H9 (cell line): ENCODE data around the gene TSPEAR. TPM values are rescaled to one million over a fixed set of nuclear protein-coding genes. Genes with fewer than 3 reads are reported as not detected.
A peak's percentile ranks its signal among the peaks of the same experiment; 100 is the strongest.

ENCODE experiments used
- DNase-seq: peaks from one replicate; pipeline ENCODE4 v3.0.0-alpha.2; 2017
- H2AFZ ChIP-seq: one replicate; pipeline ENCODE4 v1.6.1; 2013; ENCODE audit warnings: mild to moderate bottlenecking, low read length, control low read depth, moderate library complexity
- H2AK5ac ChIP-seq: 2 replicates; pipeline ENCODE4 v1.6.1; 2013; ENCODE audit warnings: low read length, control low read depth, mixed read lengths; ENCODE audit not compliant: insufficient read length
- H2BK120ac ChIP-seq: one replicate; pipeline ENCODE4 v1.6.1; 2013; ENCODE audit warnings: low read depth, mild to moderate bottlenecking, low read length, control low read depth, inconsistent platforms; ENCODE audit not compliant: poor library complexity, severe bottlenecking
- H2BK12ac ChIP-seq: 2 replicates; pipeline ENCODE4 v1.6.1; 2013; ENCODE audit warnings: low read length, control low read depth, mixed read lengths, low read depth; ENCODE audit not compliant: insufficient read length
- H2BK15ac ChIP-seq: 2 replicates; pipeline ENCODE4 v1.6.1; 2013; ENCODE audit warnings: low read depth, low read length, control low read depth
- H2BK20ac ChIP-seq: one replicate; pipeline ENCODE4 v1.6.1; 2013; ENCODE audit warnings: low read depth, mild to moderate bottlenecking, low read length, control low read depth, inconsistent platforms; ENCODE audit not compliant: poor library complexity, severe bottlenecking
- H2BK5ac ChIP-seq: 2 replicates; pipeline ENCODE4 v1.6.1; 2013; ENCODE audit warnings: low read length, control low read depth, mixed read lengths; ENCODE audit not compliant: insufficient read length
- H3K14ac ChIP-seq: 2 replicates; pipeline ENCODE4 v1.6.1; 2013; ENCODE audit warnings: low read length, control low read depth; ENCODE audit not compliant: insufficient read depth
- H3K18ac ChIP-seq: 2 replicates; pipeline ENCODE4 v1.6.1; 2013; ENCODE audit warnings: low read depth, mild to moderate bottlenecking, mixed read lengths, low read length, control low read depth; ENCODE audit not compliant: insufficient read length
- H3K23ac ChIP-seq: 2 replicates; pipeline ENCODE4 v1.6.1; 2013; ENCODE audit warnings: low read length, control low read depth, mixed read lengths, low read depth; ENCODE audit not compliant: insufficient read length
- H3K23me2 ChIP-seq: 2 replicates; pipeline ENCODE4 v1.6.1; 2013; ENCODE audit warnings: low read depth, mild to moderate bottlenecking, mixed read lengths, low read length, control low read depth; ENCODE audit not compliant: insufficient read length, poor library complexity, severe bottlenecking
- H3K27ac ChIP-seq: 2 replicates; pipeline ENCODE4 v1.5.1; 2013; ENCODE audit warnings: low read length, control low read depth, mixed read lengths, low read depth; ENCODE audit not compliant: insufficient read length
- H3K27me3 ChIP-seq: 2 replicates; pipeline ENCODE4 v1.6.1; 2013; ENCODE audit warnings: low read length, control low read depth, inconsistent platforms; ENCODE audit not compliant: insufficient read depth
- H3K4ac ChIP-seq: 2 replicates; pipeline ENCODE4 v1.6.1; 2013; ENCODE audit warnings: low read depth, mild to moderate bottlenecking, control low read depth, inconsistent platforms, low read length, moderate library complexity
- H3K4me1 ChIP-seq: 2 replicates; pipeline ENCODE4 v1.6.1; 2013; ENCODE audit warnings: low read length, control low read depth, inconsistent platforms; ENCODE audit not compliant: insufficient read depth
- H3K4me2 ChIP-seq: 2 replicates; pipeline ENCODE4 v1.6.1; 2013; ENCODE audit warnings: low read length, control low read depth, mixed read lengths; ENCODE audit not compliant: insufficient read length, insufficient read depth
- H3K56ac ChIP-seq: 2 replicates; pipeline ENCODE4 v1.6.1; 2013; ENCODE audit warnings: low read depth, mild to moderate bottlenecking, mixed read lengths, low read length, control low read depth; ENCODE audit not compliant: insufficient read length
- H3K79me1 ChIP-seq: 2 replicates; pipeline ENCODE4 v1.6.1; 2013; ENCODE audit warnings: low read depth, mild to moderate bottlenecking, moderate library complexity, low read length, control low read depth, inconsistent platforms; ENCODE audit not compliant: insufficient read depth, poor library complexity, severe bottlenecking
- H3K79me2 ChIP-seq: 2 replicates; pipeline ENCODE4 v1.6.1; 2013; ENCODE audit warnings: low read length, control low read depth, inconsistent platforms; ENCODE audit not compliant: insufficient read depth
- H3K9ac ChIP-seq: 2 replicates; pipeline ENCODE4 v1.6.1; 2013; ENCODE audit warnings: low read length, control low read depth, mixed read lengths; ENCODE audit not compliant: insufficient read length; ENCODE audit errors: extremely low read depth
- H3K9me3 ChIP-seq: one replicate; pipeline ENCODE4 v1.6.1; 2013; ENCODE audit warnings: low read depth, low read length, inconsistent platforms; ENCODE audit not compliant: control insufficient read depth
- H3T11ph ChIP-seq: one replicate; pipeline ENCODE4 v1.6.1; 2013; ENCODE audit warnings: mild to moderate bottlenecking, low read length, control low read depth, inconsistent platforms
- H4K20me1 ChIP-seq: one replicate; pipeline ENCODE4 v1.6.1; 2013; ENCODE audit not compliant: control insufficient read depth, insufficient read length, insufficient read depth
- H4K5ac ChIP-seq: 2 replicates; pipeline ENCODE4 v1.6.1; 2013; ENCODE audit warnings: low read depth, mild to moderate bottlenecking, mixed read lengths, low read length, control low read depth; ENCODE audit not compliant: insufficient read length
- H4K8ac ChIP-seq: replicated peaks from 2 replicates; pipeline ENCODE4 v1.6.1; 2013; ENCODE audit warnings: low read length, control low read depth, mixed read lengths, low read depth; ENCODE audit not compliant: insufficient read length
- H4K91ac ChIP-seq: 2 replicates; pipeline ENCODE4 v1.6.1; 2013; ENCODE audit warnings: low read depth, mild to moderate bottlenecking, moderate library complexity, mixed read lengths, low read length, control low read depth; ENCODE audit not compliant: insufficient read length
- H3K27ac Mint-ChIP-seq, 3 experiments: 2 replicates in 2 of 3; 3 replicates in 1 of 3; pipeline ENCODE4 v1.8.0; 2020 to 2021; ENCODE audit warnings: mixed read lengths in 3 of 3, mild to moderate bottlenecking in 1 of 3, moderate library complexity in 1 of 3
- H3K27me3 Mint-ChIP-seq: 2 replicates; pipeline ENCODE4 v1.8.0; 2021; ENCODE audit warnings: low read depth, mild to moderate bottlenecking, moderate library complexity, mixed read lengths
- H3K36me3 Mint-ChIP-seq, 3 experiments: 2 replicates in 2 of 3; 3 replicates in 1 of 3; pipeline ENCODE4 v1.8.0; 2020 to 2021; ENCODE audit warnings: low read depth in 3 of 3, mixed read lengths in 3 of 3; ENCODE audit not compliant: insufficient read depth in 1 of 3
- H3K4me1 Mint-ChIP-seq, 2 experiments: 2 replicates each; pipeline ENCODE4 v1.8.0; 2020; ENCODE audit warnings: mixed read lengths in 2 of 2
- H3K4me3 Mint-ChIP-seq, 2 experiments: 2 replicates in 1 of 2; 3 replicates in 1 of 2; pipeline ENCODE4 v1.8.0; 2020 to 2021; ENCODE audit warnings: mild to moderate bottlenecking in 2 of 2, mixed read lengths in 2 of 2, moderate library complexity in 1 of 2
- H3K9me3 Mint-ChIP-seq, 2 experiments: 2 replicates in 1 of 2; 3 replicates in 1 of 2; pipeline ENCODE4 v1.8.0; 2020; ENCODE audit warnings: mild to moderate bottlenecking in 2 of 2, mixed read lengths in 2 of 2, moderate library complexity in 1 of 2
- WGBS: extraction: QIAGEN DNeasy Blood & Tissue Kit; methylation state at CpG from one replicate; pipeline ENCODE4 v1.1.7; 2013; ENCODE audit warnings: missing lambda C conversion rate, low lambda C conversion rate, mixed read lengths; ENCODE audit not compliant: insufficient read length; ENCODE audit errors: extremely low coverage; 5-methylcytosine and 5-hydroxymethylcytosine counted together
- total RNA-seq: library from RNA; stranded (reverse); gene quantifications from 2 replicates; pipeline ENCODE4 v1.2.1, GENCODE V29; 2021
- TF ChIP-seq, protein P1 (sequence below): fragments of 200-600 bp; sonication (generic); conservative IDR thresholded peaks from 3 replicates; pipeline ENCODE4 v1.8.0; 2021; ENCODE audit warnings: antibody characterized with exemption, mild to moderate bottlenecking

TSPEAR gene
- total RNA-seq, 1 experiment from 2014 or later: 1.3 TPM

DNA sequence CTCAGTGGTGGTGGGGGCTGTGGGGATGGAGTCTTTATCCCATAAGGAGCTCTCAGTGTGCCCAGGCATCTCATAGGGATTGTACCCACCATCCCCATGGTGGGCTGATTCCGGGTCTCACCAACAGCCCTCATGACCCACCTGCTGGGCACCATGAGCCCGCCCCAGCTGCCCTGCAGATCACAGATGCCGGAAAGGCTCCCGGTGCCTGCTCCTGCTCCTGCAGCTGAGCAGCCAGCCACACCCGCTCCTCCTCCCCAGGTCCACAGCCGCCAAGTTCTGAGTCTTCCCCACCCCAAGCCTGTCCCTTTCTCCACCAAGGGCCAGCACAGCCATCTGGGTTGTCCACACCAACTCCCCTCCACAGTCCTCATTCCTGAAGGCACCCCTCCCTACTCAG is 15.5 kb upstream of the TSPEAR start:
- H3K27me3 Mint-ChIP-seq: peaks cover 30% of the 10 kb centered on the region

More for the DNA sequence above, 15.5 kb upstream of the TSPEAR start:
- no peaks in the 10 kb centered on the region; a peak in 1 of 5 replicates for H3K9me3 Mint-ChIP-seq
- H3K9me3 ChIP-seq: no peaks in the 10 kb centered on the region
- H4K5ac ChIP-seq: no peak overlapping the region
- H3K9ac ChIP-seq: no peak overlapping the region
- no peaks in the 10 kb centered on the region for H3K4me1 ChIP-seq
- no peak overlapping the region for H3K27ac Mint-ChIP-seq
- no peak overlapping the region for H2AK5ac ChIP-seq
- H3T11ph ChIP-seq: no peak overlapping the region
- no peak overlapping the region; the same call in 1 of the 2 replicates for H3K14ac ChIP-seq
- no peak overlapping the region for H2BK20ac ChIP-seq
- DNase-seq: peak; percentile 18
- no CpG with 5 or more reads among the region's 6 CpGs for WGBS
- no peak overlapping the region for H3K56ac ChIP-seq
- no peak overlapping the region for H3K4ac ChIP-seq
- H3K4me1 Mint-ChIP-seq: peaks cover 21 to 28% of the 10 kb centered on the region in 2 experiments
- no peaks in the 10 kb centered on the region for H3K79me1 ChIP-seq
- H3K23me2 ChIP-seq: peaks cover 3% of the 10 kb centered on the region
- H3K18ac ChIP-seq: no peak overlapping the region
- H4K91ac ChIP-seq: no peak overlapping the region
- TF ChIP-seq, protein P1, sequence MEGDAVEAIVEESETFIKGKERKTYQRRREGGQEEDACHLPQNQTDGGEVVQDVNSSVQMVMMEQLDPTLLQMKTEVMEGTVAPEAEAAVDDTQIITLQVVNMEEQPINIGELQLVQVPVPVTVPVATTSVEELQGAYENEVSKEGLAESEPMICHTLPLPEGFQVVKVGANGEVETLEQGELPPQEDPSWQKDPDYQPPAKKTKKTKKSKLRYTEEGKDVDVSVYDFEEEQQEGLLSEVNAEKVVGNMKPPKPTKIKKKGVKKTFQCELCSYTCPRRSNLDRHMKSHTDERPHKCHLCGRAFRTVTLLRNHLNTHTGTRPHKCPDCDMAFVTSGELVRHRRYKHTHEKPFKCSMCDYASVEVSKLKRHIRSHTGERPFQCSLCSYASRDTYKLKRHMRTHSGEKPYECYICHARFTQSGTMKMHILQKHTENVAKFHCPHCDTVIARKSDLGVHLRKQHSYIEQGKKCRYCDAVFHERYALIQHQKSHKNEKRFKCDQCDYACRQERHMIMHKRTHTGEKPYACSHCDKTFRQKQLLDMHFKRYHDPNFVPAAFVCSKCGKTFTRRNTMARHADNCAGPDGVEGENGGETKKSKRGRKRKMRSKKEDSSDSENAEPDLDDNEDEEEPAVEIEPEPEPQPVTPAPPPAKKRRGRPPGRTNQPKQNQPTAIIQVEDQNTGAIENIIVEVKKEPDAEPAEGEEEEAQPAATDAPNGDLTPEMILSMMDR: no peak
- H3K36me3 Mint-ChIP-seq: peaks cover 0 to 10% (median 0%) of the 10 kb centered on the region in 3 experiments; a peak in 1 of 7 replicates
- H3K79me2 ChIP-seq: no peaks in the 10 kb centered on the region
- H4K20me1 ChIP-seq: no peaks in the 10 kb centered on the region
- H2BK5ac ChIP-seq: no peak overlapping the region
- H2AFZ ChIP-seq: no peak overlapping the region
- H2BK12ac ChIP-seq: no peak overlapping the region
- no peak overlapping the region for H3K4me3 Mint-ChIP-seq
- no peak overlapping the region for H3K23ac ChIP-seq
- no peak overlapping the region for H3K4me2 ChIP-seq
- H2BK120ac ChIP-seq: no peak overlapping the region
- no peak overlapping the region for H3K27ac ChIP-seq
- no peaks in the 10 kb centered on the region; the same call in 1 of the 2 replicates for H3K27me3 ChIP-seq
- H2BK15ac ChIP-seq: no peak overlapping the region
- H4K8ac ChIP-seq: no peak overlapping the region
